NT2/D1 (cell line): ENCODE measurements around the gene CCDC186.

Source experiments
- DNase-seq: peaks from one replicate; pipeline ENCODE4 v3.0.0-alpha.2; 2011; ENCODE audit warnings: low read depth, low spot score
- H3K27me3 ChIP-seq: 2 replicates; pipeline ENCODE4 v1.6.0; 2011; ENCODE audit warnings: mild to moderate bottlenecking; ENCODE audit not compliant: insufficient read length, insufficient read depth
- H3K36me3 ChIP-seq: 2 replicates; pipeline ENCODE4 v1.6.1; 2011; ENCODE audit warnings: mild to moderate bottlenecking, low read length, mixed read lengths; ENCODE audit not compliant: insufficient read depth, insufficient read length
- H3K4me1 ChIP-seq: 2 replicates; pipeline ENCODE4 v1.5.1; 2011; ENCODE audit not compliant: insufficient read depth, insufficient read length
- H3K4me3 ChIP-seq: 2 replicates; pipeline ENCODE4 v1.5.1; 2011; ENCODE audit warnings: low read depth; ENCODE audit not compliant: insufficient read length
- H3K9ac ChIP-seq: 2 replicates; pipeline ENCODE4 v1.6.0; 2011; ENCODE audit warnings: low read depth; ENCODE audit not compliant: insufficient read length
- H3K9me3 ChIP-seq: 2 replicates; pipeline ENCODE4 v1.5.1; 2011; ENCODE audit warnings: mild to moderate bottlenecking, low read length; ENCODE audit not compliant: insufficient read depth
- SUZ12 ChIP-seq: IDR thresholded peaks from 2 replicates; pipeline ENCODE4 v1.6.1; 2011; ENCODE audit not compliant: insufficient read length, insufficient read depth; ENCODE audit errors: extremely low read depth
- YY1 ChIP-seq: IDR thresholded peaks from 2 replicates; pipeline ENCODE4 v1.6.1; 2011; ENCODE audit not compliant: insufficient read length, insufficient read depth
- ZNF274 ChIP-seq: IDR thresholded peaks from 2 replicates; pipeline ENCODE4 v1.6.1; 2011; ENCODE audit warnings: mild to moderate bottlenecking, low read depth, low read length

The CCDC186 gene

GRCh38 chr10:114087655-114088054 lies 86.3 kb downstream of the CCDC186 start:
- DNase-seq = no peak
- no peak overlapping the region for H3K4me3 ChIP-seq
- H3K9me3 ChIP-seq = no peaks in the 10 kb centered on the region; the same call in 1 of the 2 replicates
- no peaks in the 10 kb centered on the region for H3K4me1 ChIP-seq
- H3K27me3 ChIP-seq = no peaks in the 10 kb centered on the region
- H3K9ac ChIP-seq = no peak overlapping the region
- TF ChIP-seq SUZ12 (no peak), ZNF274 (no peak), YY1 (no peak)
- H3K36me3 ChIP-seq = no peaks in the 10 kb centered on the region

- TF ChIP-seq SUZ12 (no peak), ZNF274 (no peak), YY1 (no peak)
- Histone ChIP-seq H3K9me3 (no peaks in the 10 kb centered on the region; the same call in 1 of the 2 replicates), H3K36me3 (no peaks in the 10 kb centered on the region), H3K27me3 (no peaks in the 10 kb centered on the region), H3K9ac (no peak overlapping the region), H3K4me3 (no peak overlapping the region), H3K4me1 (no peaks in the 10 kb centered on the region)
- DNase-seq = no peak
These were observed 86.7 kb downstream of the CCDC186 start for GRCh38 chr10:114087255-114087654.

- Histone ChIP-seq H3K36me3 (no peaks in the 10 kb centered on the region), H3K9me3 (no peaks in the 10 kb centered on the region; the same call in 1 of the 2 replicates), H3K9ac (no peak overlapping the region), H3K4me3 (no peak overlapping the region), H3K4me1 (no peaks in the 10 kb centered on the region), H3K27me3 (no peaks in the 10 kb centered on the region)
- TF ChIP-seq YY1 (no peak), ZNF274 (no peak), SUZ12 (no peak)
- DNase-seq = no peak
These were observed 89.8 kb downstream of the CCDC186 start for GRCh38 chr10:114084215-114084614.

- H3K27me3 ChIP-seq = no peaks in the 10 kb centered on the region
- no peaks in the 10 kb centered on the region for H3K36me3 ChIP-seq
- no peak overlapping the region for H3K9ac ChIP-seq
- no peak for DNase-seq
- TF ChIP-seq ZNF274 (no peak), YY1 (no peak), SUZ12 (no peak)
- H3K4me3 ChIP-seq = no peak overlapping the region
- H3K4me1 ChIP-seq = no peaks in the 10 kb centered on the region
- no peaks in the 10 kb centered on the region; the same call in 1 of the 2 replicates for H3K9me3 ChIP-seq
These were observed 91.0 kb downstream of the CCDC186 start for GRCh38 chr10:114083040-114083439.

GRCh38 chr10:114081911-114082583 lies 92.0 kb downstream of the CCDC186 start:
- H3K4me1 ChIP-seq = no peaks in the 10 kb centered on the region
- no peaks in the 10 kb centered on the region for H3K27me3 ChIP-seq
- no peak overlapping the region for H3K9ac ChIP-seq
- TF ChIP-seq YY1 (no peak), SUZ12 (no peak), ZNF274 (no peak)
- H3K9me3 ChIP-seq = no peaks in the 10 kb centered on the region; the same call in 1 of the 2 replicates
- DNase-seq = no peak
- H3K4me3 ChIP-seq = no peak overlapping the region
- no peaks in the 10 kb centered on the region for H3K36me3 ChIP-seq

DNA sequence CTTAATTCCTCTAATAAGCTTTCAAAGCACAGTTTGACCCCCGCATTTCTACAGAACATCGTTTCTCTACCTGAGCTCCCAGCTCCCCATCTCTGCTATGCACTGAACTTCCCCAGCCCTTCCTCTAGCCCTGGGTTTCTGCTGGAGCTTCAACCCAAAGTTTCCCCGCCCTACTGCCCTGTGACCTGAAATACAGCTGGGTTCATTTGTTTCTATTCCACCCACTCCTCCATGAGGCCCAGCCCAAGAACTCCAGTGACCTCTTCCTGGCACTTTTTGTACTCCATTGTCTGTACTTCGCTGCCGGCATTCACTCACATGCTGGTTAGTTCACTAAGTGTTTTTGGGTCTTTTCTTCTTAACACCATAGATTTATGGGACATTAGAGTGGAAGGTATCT lies 94.6 kb downstream of the CCDC186 start:
- TF ChIP-seq SUZ12 (no peak), ZNF274 (no peak), YY1 (no peak)
- no peak for DNase-seq
- Histone ChIP-seq H3K4me3 (no peak overlapping the region), H3K4me1 (no peaks in the 10 kb centered on the region), H3K36me3 (no peaks in the 10 kb centered on the region), H3K9me3 (no peaks in the 10 kb centered on the region; the same call in 1 of the 2 replicates), H3K9ac (no peak overlapping the region), H3K27me3 (no peaks in the 10 kb centered on the region)

- Histone ChIP-seq H3K36me3 (no peaks in the 10 kb centered on the region), H3K27me3 (no peaks in the 10 kb centered on the region), H3K4me1 (no peaks in the 10 kb centered on the region), H3K4me3 (no peak overlapping the region), H3K9me3 (no peaks in the 10 kb centered on the region; the same call in 1 of the 2 replicates), H3K9ac (no peak overlapping the region)
- TF ChIP-seq ZNF274 (no peak), YY1 (no peak), SUZ12 (no peak)
- DNase-seq = no peak
These were observed 95.7 kb downstream of the CCDC186 start for GRCh38 chr10:114078346-114078745.

- H3K27me3 ChIP-seq = no peaks in the 10 kb centered on the region
- no peak overlapping the region for H3K9ac ChIP-seq
- no peaks in the 10 kb centered on the region; the same call in 1 of the 2 replicates for H3K9me3 ChIP-seq
- TF ChIP-seq SUZ12 = no peak
- no peak for TF ChIP-seq YY1
- no peak for TF ChIP-seq ZNF274
- H3K4me3 ChIP-seq = no peak overlapping the region
- no peaks in the 10 kb centered on the region for H3K36me3 ChIP-seq
- no peak for DNase-seq
- H3K4me1 ChIP-seq = no peaks in the 10 kb centered on the region
These were observed 96.2 kb downstream of the CCDC186 start for GRCh38 chr10:114077815-114078219.
